OCI-LY1 (cell line): ENCODE data around the gene MRM2.

Source experiments
- EZH2 ChIP-seq: fragments of 200-600 bp; sonication (generic), shearing (Covaris generic); IDR thresholded peaks from 2 replicates; pipeline ENCODE4 v1.8.0; 2017; ENCODE audit warnings: borderline replicate concordance, mixed run types, mild to moderate bottlenecking, antibody characterized with exemption, low read length, moderate library complexity, mixed read lengths
- TF ChIP-seq, protein P1 (sequence below): fragments of 200-600 bp; sonication (generic), shearing (Covaris generic); IDR thresholded peaks from 2 replicates; pipeline ENCODE4 v1.5.1; 2017; ENCODE audit warnings: mild to moderate bottlenecking, antibody characterized with exemption, low read length, moderate library complexity, mixed read lengths

GRCh38 chr7:2259480-2259879 lies 17.5 kb upstream of the MRM2 start:
- no peak for TF ChIP-seq EZH2
- TF ChIP-seq, protein P1, sequence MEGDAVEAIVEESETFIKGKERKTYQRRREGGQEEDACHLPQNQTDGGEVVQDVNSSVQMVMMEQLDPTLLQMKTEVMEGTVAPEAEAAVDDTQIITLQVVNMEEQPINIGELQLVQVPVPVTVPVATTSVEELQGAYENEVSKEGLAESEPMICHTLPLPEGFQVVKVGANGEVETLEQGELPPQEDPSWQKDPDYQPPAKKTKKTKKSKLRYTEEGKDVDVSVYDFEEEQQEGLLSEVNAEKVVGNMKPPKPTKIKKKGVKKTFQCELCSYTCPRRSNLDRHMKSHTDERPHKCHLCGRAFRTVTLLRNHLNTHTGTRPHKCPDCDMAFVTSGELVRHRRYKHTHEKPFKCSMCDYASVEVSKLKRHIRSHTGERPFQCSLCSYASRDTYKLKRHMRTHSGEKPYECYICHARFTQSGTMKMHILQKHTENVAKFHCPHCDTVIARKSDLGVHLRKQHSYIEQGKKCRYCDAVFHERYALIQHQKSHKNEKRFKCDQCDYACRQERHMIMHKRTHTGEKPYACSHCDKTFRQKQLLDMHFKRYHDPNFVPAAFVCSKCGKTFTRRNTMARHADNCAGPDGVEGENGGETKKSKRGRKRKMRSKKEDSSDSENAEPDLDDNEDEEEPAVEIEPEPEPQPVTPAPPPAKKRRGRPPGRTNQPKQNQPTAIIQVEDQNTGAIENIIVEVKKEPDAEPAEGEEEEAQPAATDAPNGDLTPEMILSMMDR: no peak
